WTC11 (cell line): ENCODE measurements around the gene IL37. TPM values are rescaled to one million over a fixed set of nuclear protein-coding genes. Genes with fewer than 3 reads are reported as not detected.
"Not testable (repeated sequence)": the region's sequence is repeated elsewhere in the genome, so short reads cannot be mapped to it uniquely, and the experiment has no call there.

Source experiments
- ATAC-seq: fragments of 200-7000 bp; cut with Tn5 transposase; 2 replicates; pipeline ENCODE4 v1.10.0; 2021; ENCODE audit warnings: mild to moderate bottlenecking, moderate library complexity
- CTCF ChIA-PET: fragments of 300-600 bp; sonication (Branson Sonifier 250); formaldehyde crosslinking; loops from one replicate; lab custom pipeline; 2021; ENCODE audit warnings: antibody characterized with exemption; lab: Charles Lee
- POLR2A ChIA-PET: fragments of 350-600 bp; sonication (Branson Sonifier 250); formaldehyde crosslinking; loops from one replicate; lab custom pipeline; 2021; ENCODE audit warnings: antibody characterized with exemption; lab: Charles Lee
- DNase-seq: peaks from one replicate; pipeline ENCODE4 v3.0.0; 2021; ENCODE audit warnings: low spot score
- H3K27ac Mint-ChIP-seq: 2 replicates; pipeline ENCODE4 v1.8.0; 2021; ENCODE audit warnings: mixed read lengths
- H3K27me3 Mint-ChIP-seq: 2 replicates; pipeline ENCODE4 v1.8.0; 2021; ENCODE audit warnings: low read depth, mild to moderate bottlenecking, moderate library complexity, mixed read lengths
- H3K36me3 Mint-ChIP-seq: 2 replicates; pipeline ENCODE4 v1.8.0; 2021; ENCODE audit warnings: mixed read lengths
- H3K4me1 Mint-ChIP-seq: 2 replicates; pipeline ENCODE4 v1.8.0; 2022; ENCODE audit warnings: mixed read lengths
- H3K4me3 Mint-ChIP-seq: 2 replicates; pipeline ENCODE4 v1.8.0; 2021; ENCODE audit warnings: mild to moderate bottlenecking, moderate library complexity, mixed read lengths
- H3K9me3 Mint-ChIP-seq: 2 replicates; pipeline ENCODE4 v1.8.0; 2021; ENCODE audit warnings: mixed read lengths
- CBFB ChIP-seq: sonication (generic); formaldehyde crosslinking; IDR thresholded peaks from 2 replicates; pipeline ENCODE4 v1.8.1; 2022; ENCODE audit warnings: mild to moderate bottlenecking, low read depth, missing genetic modification reagents
- ETV6 ChIP-seq: sonication (generic); formaldehyde crosslinking; IDR thresholded peaks from 2 replicates; pipeline ENCODE4 v1.8.1; 2022; ENCODE audit warnings: mild to moderate bottlenecking, missing genetic modification reagents
- HMGA2 ChIP-seq: fragments of 250-450 bp; sonication (Bioruptor Pico); IDR thresholded peaks from 2 replicates; pipeline ENCODE4 v1.4.0; 2021; ENCODE audit warnings: mild to moderate bottlenecking, moderate library complexity
- JAZF1 ChIP-seq: fragments of 250-450 bp; sonication (Bioruptor Pico); IDR thresholded peaks from 2 replicates; pipeline ENCODE4 v1.9.0; 2021; ENCODE audit warnings: moderate library complexity, mild to moderate bottlenecking, inconsistent platforms
- NFYB ChIP-seq: sonication (generic); formaldehyde crosslinking; conservative IDR thresholded peaks from 2 replicates; pipeline ENCODE4 v1.8.0; 2022; ENCODE audit warnings: low read depth, missing genetic modification reagents
- NR1H2 ChIP-seq: sonication (generic); formaldehyde crosslinking; IDR thresholded peaks from 2 replicates; pipeline ENCODE4 v1.9.0; 2021; ENCODE audit warnings: mild to moderate bottlenecking, moderate library complexity, missing genetic modification reagents
- OVOL2 ChIP-seq: fragments of 250-450 bp; sonication (Bioruptor Pico); IDR thresholded peaks from 2 replicates; pipeline ENCODE4 v1.9.0; 2021; ENCODE audit warnings: mild to moderate bottlenecking, borderline replicate concordance
- SP1 ChIP-seq: sonication (generic); formaldehyde crosslinking; conservative IDR thresholded peaks from 2 replicates; pipeline ENCODE4 v1.8.1; 2022; ENCODE audit warnings: missing genetic modification reagents
- TP53 ChIP-seq: sonication (generic); formaldehyde crosslinking; IDR thresholded peaks from 2 replicates; pipeline ENCODE4 v1.8.1; 2023; ENCODE audit warnings: mild to moderate bottlenecking, missing genetic modification reagents
- ZBTB21 ChIP-seq: sonication (generic); formaldehyde crosslinking; IDR thresholded peaks from 2 replicates; pipeline ENCODE4 v1.8.1; 2023; ENCODE audit warnings: mild to moderate bottlenecking, missing genetic modification reagents, borderline replicate concordance
- total RNA-seq: library from RNA; stranded (reverse); gene quantifications from 3 replicates; pipeline ENCODE4 v1.2.3, GENCODE V29; 2021
- TF ChIP-seq, protein P1 (sequence below): sonication (generic); formaldehyde crosslinking; IDR thresholded peaks from 2 replicates; pipeline ENCODE4 v1.8.0; 2023; ENCODE audit warnings: missing genetic modification reagents
- TF ChIP-seq, protein P2 (sequence below): sonication (generic); formaldehyde crosslinking; IDR thresholded peaks from 2 replicates; pipeline ENCODE4 v1.8.0; 2022; ENCODE audit warnings: mild to moderate bottlenecking, missing genetic modification reagents
- TF ChIP-seq, protein P3 (sequence below): sonication (generic); formaldehyde crosslinking; IDR thresholded peaks from 2 replicates; pipeline ENCODE4 v1.8.1; 2023; ENCODE audit warnings: mild to moderate bottlenecking, missing genetic modification reagents, moderate library complexity
- TF ChIP-seq, protein P4 (sequence below): sonication (generic); formaldehyde crosslinking; IDR thresholded peaks from 2 replicates; pipeline ENCODE4 v1.8.0; 2022; ENCODE audit warnings: mild to moderate bottlenecking, missing genetic modification reagents
- TF ChIP-seq, protein P5 (sequence below): sonication (generic); formaldehyde crosslinking; IDR thresholded peaks from 2 replicates; pipeline ENCODE4 v1.8.1; 2022; ENCODE audit warnings: low read depth, mild to moderate bottlenecking, moderate library complexity, missing genetic modification reagents, borderline replicate concordance
- TF ChIP-seq, protein P6 (sequence below): sonication (generic); formaldehyde crosslinking; conservative IDR thresholded peaks from 2 replicates; pipeline ENCODE4 v1.8.1; 2022; ENCODE audit warnings: mild to moderate bottlenecking, missing genetic modification reagents
- TF ChIP-seq, protein P7 (sequence below): fragments of 250-450 bp; sonication (Bioruptor Pico); IDR thresholded peaks from 2 replicates; pipeline ENCODE4 v2.1.2; 2022; ENCODE audit warnings: mild to moderate bottlenecking, moderate library complexity
- TF ChIP-seq, protein P8 (sequence below): fragments of 250-450 bp; sonication (Bioruptor Pico); IDR thresholded peaks from 2 replicates; pipeline ENCODE4 v1.9.0; 2021; ENCODE audit warnings: mild to moderate bottlenecking
- TF ChIP-seq, protein P9 (sequence below): fragments of 250-450 bp; sonication (Bioruptor Pico); IDR thresholded peaks from 2 replicates; pipeline ENCODE4 v1.9.0; 2021; ENCODE audit warnings: moderate library complexity, mild to moderate bottlenecking, inconsistent platforms, borderline replicate concordance

Gene IL37
- total RNA-seq, 1 experiment from 2014 or later = 0.48 TPM

DNA sequence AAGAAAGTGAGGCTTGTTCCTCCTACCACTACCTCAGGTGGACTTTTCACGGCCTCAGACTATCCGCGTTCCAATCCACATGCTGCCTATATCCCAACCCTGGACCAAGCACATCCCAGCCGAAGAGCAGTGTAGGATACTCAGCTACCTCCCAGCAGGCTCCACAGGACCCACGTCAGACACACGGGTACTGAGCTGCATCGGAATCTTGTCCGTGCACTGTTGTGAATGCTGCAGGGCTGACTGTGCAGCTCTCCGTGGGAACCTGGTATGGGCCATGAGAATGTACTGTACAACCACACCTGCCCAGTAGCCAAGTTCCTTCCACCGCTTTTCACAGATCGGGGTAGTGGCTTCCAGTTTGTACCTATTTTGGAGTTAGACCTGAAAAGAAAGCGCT is 22.3 kb downstream of the IL37 start (continued):
- TF ChIP-seq, protein P1, sequence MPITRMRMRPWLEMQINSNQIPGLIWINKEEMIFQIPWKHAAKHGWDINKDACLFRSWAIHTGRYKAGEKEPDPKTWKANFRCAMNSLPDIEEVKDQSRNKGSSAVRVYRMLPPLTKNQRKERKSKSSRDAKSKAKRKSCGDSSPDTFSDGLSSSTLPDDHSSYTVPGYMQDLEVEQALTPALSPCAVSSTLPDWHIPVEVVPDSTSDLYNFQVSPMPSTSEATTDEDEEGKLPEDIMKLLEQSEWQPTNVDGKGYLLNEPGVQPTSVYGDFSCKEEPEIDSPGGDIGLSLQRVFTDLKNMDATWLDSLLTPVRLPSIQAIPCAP (CRISPR knock-in tag) = no peak
- TF ChIP-seq NFYB (CRISPR knock-in tag) (no peak), TP53 (CRISPR knock-in tag) (no peak), SP1 (CRISPR knock-in tag) (no peak), HMGA2 (CRISPR knock-in tag) (no peak)
- TF ChIP-seq, protein P2, sequence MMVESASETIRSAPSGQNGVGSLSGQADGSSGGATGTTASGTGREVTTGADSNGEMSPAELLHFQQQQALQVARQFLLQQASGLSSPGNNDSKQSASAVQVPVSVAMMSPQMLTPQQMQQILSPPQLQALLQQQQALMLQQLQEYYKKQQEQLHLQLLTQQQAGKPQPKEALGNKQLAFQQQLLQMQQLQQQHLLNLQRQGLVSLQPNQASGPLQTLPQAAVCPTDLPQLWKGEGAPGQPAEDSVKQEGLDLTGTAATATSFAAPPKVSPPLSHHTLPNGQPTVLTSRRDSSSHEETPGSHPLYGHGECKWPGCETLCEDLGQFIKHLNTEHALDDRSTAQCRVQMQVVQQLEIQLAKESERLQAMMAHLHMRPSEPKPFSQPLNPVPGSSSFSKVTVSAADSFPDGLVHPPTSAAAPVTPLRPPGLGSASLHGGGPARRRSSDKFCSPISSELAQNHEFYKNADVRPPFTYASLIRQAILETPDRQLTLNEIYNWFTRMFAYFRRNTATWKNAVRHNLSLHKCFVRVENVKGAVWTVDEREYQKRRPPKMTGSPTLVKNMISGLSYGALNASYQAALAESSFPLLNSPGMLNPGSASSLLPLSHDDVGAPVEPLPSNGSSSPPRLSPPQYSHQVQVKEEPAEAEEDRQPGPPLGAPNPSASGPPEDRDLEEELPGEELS (CRISPR knock-in tag) = no peak
- TF ChIP-seq, protein P3, sequence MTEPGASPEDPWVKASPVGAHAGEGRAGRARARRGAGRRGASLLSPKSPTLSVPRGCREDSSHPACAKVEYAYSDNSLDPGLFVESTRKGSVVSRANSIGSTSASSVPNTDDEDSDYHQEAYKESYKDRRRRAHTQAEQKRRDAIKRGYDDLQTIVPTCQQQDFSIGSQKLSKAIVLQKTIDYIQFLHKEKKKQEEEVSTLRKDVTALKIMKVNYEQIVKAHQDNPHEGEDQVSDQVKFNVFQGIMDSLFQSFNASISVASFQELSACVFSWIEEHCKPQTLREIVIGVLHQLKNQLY (CRISPR knock-in tag) = no peak
- TF ChIP-seq, protein P4, sequence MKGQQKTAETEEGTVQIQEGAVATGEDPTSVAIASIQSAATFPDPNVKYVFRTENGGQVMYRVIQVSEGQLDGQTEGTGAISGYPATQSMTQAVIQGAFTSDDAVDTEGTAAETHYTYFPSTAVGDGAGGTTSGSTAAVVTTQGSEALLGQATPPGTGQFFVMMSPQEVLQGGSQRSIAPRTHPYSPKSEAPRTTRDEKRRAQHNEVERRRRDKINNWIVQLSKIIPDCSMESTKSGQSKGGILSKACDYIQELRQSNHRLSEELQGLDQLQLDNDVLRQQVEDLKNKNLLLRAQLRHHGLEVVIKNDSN (CRISPR knock-in tag) = no peak
- TF ChIP-seq, protein P5, sequence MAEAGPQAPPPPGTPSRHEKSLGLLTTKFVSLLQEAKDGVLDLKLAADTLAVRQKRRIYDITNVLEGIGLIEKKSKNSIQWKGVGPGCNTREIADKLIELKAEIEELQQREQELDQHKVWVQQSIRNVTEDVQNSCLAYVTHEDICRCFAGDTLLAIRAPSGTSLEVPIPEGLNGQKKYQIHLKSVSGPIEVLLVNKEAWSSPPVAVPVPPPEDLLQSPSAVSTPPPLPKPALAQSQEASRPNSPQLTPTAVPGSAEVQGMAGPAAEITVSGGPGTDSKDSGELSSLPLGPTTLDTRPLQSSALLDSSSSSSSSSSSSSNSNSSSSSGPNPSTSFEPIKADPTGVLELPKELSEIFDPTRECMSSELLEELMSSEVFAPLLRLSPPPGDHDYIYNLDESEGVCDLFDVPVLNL (CRISPR knock-in tag) = no peak

DNA sequence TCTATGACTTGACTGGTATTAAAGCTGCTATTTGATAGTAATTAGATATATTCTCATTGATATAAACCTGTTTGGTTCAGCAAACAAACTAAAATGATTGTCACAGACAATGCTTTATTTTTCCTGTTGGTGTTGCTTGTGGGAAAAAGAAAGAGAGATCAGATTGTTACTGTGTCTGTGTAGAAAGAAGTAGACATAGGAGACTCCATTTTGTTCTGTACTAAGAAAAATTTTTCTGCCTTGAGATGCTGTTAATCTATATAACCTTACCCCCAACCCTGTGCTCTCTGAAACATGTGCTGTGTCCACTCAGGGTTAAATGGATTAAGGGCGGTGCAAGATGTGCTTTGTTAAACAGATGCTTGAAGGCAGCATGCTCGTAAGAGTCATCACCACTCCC is 23.2 kb downstream of the IL37 start:
- H3K27ac Mint-ChIP-seq, H3K4me3 Mint-ChIP-seq, ATAC-seq, DNase-seq, H3K36me3 Mint-ChIP-seq, H3K9me3 Mint-ChIP-seq, POLR2A ChIA-PET, H3K4me1 Mint-ChIP-seq: not testable (repeated sequence)
- CTCF ChIA-PET = interaction anchor here (1.4 kb wide), 1 partner anchor 8 kb away, joined by 12 read pairs; no protein-coding TSS in a partner anchor
- H3K27me3 Mint-ChIP-seq = peaks cover 33% of the 10 kb centered on the region

DNA sequence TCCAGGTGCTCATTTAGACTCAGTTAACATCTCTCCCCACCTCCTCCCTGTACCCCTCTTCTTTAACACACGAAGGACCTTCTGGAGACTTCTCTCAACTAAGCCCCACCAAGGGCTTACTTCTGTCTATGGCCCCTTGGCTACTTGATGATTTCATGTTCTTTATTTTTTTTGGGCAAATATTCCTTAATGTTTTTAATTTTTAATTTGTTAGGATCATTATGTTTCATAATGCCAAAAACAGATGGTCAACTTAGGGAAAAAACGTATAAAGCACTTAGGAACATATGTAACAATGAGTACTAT is 25.9 kb downstream of the IL37 start:
- CTCF ChIA-PET = no interaction called here
- no peaks in the 10 kb centered on the region for H3K36me3 Mint-ChIP-seq
- no peaks in the 10 kb centered on the region for H3K9me3 Mint-ChIP-seq
- no peaks in the 10 kb centered on the region for H3K4me1 Mint-ChIP-seq
- ATAC-seq (no peak), DNase-seq (no peak)
- H3K4me3 Mint-ChIP-seq = no peak overlapping the region
- H3K27ac Mint-ChIP-seq = no peak overlapping the region
- H3K27me3 Mint-ChIP-seq = peaks cover 35% of the 10 kb centered on the region
- TF ChIP-seq OVOL2 (CRISPR knock-in tag) (no peak), JAZF1 (CRISPR knock-in tag) (no peak), NR1H2 (CRISPR knock-in tag) (no peak), ETV6 (CRISPR knock-in tag) (no peak), CBFB (CRISPR knock-in tag) (no peak), ZBTB21 (CRISPR knock-in tag) (no peak)
- TF ChIP-seq, protein P6, sequence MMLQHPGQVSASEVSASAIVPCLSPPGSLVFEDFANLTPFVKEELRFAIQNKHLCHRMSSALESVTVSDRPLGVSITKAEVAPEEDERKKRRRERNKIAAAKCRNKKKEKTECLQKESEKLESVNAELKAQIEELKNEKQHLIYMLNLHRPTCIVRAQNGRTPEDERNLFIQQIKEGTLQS (CRISPR knock-in tag) = no peak
- TF ChIP-seq, protein P7, sequence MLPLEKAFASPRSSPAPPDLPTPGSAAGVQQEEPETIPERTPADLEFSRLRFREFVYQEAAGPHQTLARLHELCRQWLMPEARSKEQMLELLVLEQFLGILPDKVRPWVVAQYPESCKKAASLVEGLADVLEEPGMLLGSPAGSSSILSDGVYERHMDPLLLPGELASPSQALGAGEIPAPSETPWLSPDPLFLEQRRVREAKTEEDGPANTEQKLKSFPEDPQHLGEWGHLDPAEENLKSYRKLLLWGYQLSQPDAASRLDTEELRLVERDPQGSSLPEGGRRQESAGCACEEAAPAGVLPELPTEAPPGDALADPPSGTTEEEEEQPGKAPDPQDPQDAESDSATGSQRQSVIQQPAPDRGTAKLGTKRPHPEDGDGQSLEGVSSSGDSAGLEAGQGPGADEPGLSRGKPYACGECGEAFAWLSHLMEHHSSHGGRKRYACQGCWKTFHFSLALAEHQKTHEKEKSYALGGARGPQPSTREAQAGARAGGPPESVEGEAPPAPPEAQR = no peak
- TF ChIP-seq, protein P2 (CRISPR knock-in tag) = no peak
- TF ChIP-seq, protein P8, sequence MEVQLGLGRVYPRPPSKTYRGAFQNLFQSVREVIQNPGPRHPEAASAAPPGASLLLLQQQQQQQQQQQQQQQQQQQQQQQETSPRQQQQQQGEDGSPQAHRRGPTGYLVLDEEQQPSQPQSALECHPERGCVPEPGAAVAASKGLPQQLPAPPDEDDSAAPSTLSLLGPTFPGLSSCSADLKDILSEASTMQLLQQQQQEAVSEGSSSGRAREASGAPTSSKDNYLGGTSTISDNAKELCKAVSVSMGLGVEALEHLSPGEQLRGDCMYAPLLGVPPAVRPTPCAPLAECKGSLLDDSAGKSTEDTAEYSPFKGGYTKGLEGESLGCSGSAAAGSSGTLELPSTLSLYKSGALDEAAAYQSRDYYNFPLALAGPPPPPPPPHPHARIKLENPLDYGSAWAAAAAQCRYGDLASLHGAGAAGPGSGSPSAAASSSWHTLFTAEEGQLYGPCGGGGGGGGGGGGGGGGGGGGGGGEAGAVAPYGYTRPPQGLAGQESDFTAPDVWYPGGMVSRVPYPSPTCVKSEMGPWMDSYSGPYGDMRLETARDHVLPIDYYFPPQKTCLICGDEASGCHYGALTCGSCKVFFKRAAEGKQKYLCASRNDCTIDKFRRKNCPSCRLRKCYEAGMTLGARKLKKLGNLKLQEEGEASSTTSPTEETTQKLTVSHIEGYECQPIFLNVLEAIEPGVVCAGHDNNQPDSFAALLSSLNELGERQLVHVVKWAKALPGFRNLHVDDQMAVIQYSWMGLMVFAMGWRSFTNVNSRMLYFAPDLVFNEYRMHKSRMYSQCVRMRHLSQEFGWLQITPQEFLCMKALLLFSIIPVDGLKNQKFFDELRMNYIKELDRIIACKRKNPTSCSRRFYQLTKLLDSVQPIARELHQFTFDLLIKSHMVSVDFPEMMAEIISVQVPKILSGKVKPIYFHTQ (CRISPR knock-in tag) = no peak
- TF ChIP-seq, protein P9, sequence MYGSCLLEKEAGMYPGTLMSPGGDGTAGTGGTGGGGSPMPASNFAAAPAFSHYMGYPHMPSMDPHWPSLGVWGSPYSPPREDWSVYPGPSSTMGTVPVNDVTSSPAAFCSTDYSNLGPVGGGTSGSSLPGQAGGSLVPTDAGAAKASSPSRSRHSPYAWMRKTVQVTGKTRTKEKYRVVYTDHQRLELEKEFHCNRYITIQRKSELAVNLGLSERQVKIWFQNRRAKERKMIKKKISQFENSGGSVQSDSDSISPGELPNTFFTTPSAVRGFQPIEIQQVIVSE (CRISPR knock-in tag) = no peak
- TF ChIP-seq, protein P4 (CRISPR knock-in tag) = no peak
- POLR2A ChIA-PET = no interaction called here
